ENCODE measurements around the gene ADAMTS8.

GRCh38 chr11:130449996-130450769 lies 21.8 kb upstream of the ADAMTS8 start:
- TF ChIP-seq CTCF (IDR thresholded peaks at IDR 0.05), result peak; percentile 10 to 22 (median 18)
- no peak for TF ChIP-seq POLR2A (IDR thresholded peaks at IDR 0.05)

All from right lobe of liver (tissue), 4 donors.